ENCODE results near the gene AHDC1. TPM values are rescaled to one million over a fixed set of nuclear protein-coding genes. Genes with fewer than 3 reads are reported as not detected.

Gene AHDC1
- total and polyA plus RNA-seq, 2 donors: 4.2 to 22.6 TPM

DNA sequence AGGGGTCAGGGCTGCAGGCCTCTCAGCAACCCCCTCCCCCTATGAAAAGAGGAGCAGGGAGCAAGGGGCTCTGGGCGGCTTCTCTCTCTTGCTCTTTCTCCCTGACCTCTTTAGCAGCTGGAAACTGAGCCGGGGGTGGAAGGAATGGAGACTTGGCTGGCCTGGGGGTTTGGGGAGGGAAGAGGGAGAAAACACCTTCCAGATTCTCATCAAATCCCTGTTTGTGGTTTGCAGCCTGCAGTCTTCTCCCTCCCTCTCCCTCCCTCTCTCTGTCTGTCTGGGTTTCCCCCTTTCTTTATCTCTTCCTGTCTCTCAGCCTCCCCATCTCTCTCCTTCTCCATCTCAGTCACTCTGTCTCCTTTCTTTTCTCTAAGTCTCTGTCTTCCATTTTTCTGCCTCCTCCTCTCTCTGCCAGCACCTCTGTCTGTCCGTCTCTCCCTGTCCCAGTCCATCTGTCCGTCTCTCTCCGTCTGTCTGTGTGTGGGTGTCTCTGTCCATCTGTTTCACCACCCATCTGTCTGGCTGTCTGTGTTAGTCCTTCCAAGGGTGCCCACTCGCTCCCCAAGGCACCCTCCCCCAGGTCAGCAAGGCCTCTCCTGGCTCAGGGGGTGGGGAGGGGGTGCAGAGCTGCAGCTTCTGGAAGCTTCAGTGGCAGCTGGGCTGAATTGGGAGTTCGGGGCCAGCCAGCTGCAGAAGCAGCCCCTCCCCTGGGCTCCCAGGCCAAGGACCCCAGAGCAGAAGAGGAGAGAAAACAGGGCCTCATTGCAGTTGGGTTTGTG is 6.2 kb downstream of the AHDC1 start:
- H3K27ac ChIP-seq (ENCODE audit: low read depth in 1 of 2, low read length in 1 of 2): peak overlapping the region; percentile 42 to 83
- H3K9me3 ChIP-seq (ENCODE audit: control insufficient read depth in 2 of 2, insufficient read depth in 1 of 2, low read length in 1 of 2): peaks cover 0 to 2% of the 10 kb centered on the region in 2 donors
- DNase-seq (ENCODE audit: low read depth in 6 of 9, low spot score in 9 of 9): peak in 1 of 9 donors; percentile 43
- H3K27me3 ChIP-seq (ENCODE audit: control insufficient read depth in 2 of 2, insufficient read depth in 1 of 2, low read length in 1 of 2): no peaks in the 10 kb centered on the region
- no peak overlapping the region for H3K4me3 ChIP-seq (ENCODE audit: low read length in 2 of 2)
- H3K4me1 ChIP-seq (ENCODE audit: control insufficient read depth in 2 of 2, insufficient read depth in 2 of 2, low read length in 2 of 2): peaks cover 60 to 100% of the 10 kb centered on the region in 2 donors
- H3K36me3 ChIP-seq (ENCODE audit: control insufficient read depth in 2 of 2, insufficient read depth in 2 of 2, low read length in 1 of 2): peaks cover 10 to 18% of the 10 kb centered on the region in 2 donors
- WGBS: 57% methylated on average over 7 of the region's 7 CpGs

DNA sequence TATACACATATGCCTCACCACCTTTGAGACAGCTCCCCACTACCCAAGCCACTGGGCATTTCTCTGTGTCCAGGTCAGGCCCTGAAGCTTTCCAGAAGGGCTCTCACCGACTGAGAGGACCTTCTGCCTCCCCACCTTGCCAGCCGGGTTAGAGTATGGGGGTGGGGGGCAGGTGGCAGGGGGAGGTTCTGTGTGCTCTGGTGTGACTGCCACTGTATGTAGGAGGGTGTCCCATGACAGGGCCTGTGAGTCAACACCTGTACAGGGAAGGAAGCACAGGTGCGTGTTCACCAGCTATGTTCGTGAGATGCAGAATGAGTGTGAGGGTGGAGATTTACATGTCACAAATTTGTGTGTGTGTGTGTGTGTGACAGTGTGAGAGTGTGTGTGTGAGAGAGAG is 7.0 kb downstream of the AHDC1 start:
- peaks cover 0 to 2% of the 10 kb centered on the region in 2 donors for H3K9me3 ChIP-seq (ENCODE audit: control insufficient read depth in 2 of 2, insufficient read depth in 1 of 2, low read length in 1 of 2)
- DNase-seq (ENCODE audit: low read depth in 6 of 9, low spot score in 9 of 9): peak in 1 of 9 donors; percentile 53
- peak overlapping the region in 1 of 2 donors; percentile 83 for H3K27ac ChIP-seq (ENCODE audit: low read depth in 1 of 2, low read length in 1 of 2)
- H3K27me3 ChIP-seq (ENCODE audit: control insufficient read depth in 2 of 2, insufficient read depth in 1 of 2, low read length in 1 of 2): no peaks in the 10 kb centered on the region
- peaks cover 10 to 21% of the 10 kb centered on the region in 2 donors for H3K36me3 ChIP-seq (ENCODE audit: control insufficient read depth in 2 of 2, insufficient read depth in 2 of 2, low read length in 1 of 2)
- H3K4me1 ChIP-seq (ENCODE audit: control insufficient read depth in 2 of 2, insufficient read depth in 2 of 2, low read length in 2 of 2): peaks cover 55 to 100% of the 10 kb centered on the region in 2 donors
- 56% methylated on average over 4 of the region's 4 CpGs for WGBS
- H3K4me3 ChIP-seq (ENCODE audit: low read length in 2 of 2): no peak overlapping the region

DNA sequence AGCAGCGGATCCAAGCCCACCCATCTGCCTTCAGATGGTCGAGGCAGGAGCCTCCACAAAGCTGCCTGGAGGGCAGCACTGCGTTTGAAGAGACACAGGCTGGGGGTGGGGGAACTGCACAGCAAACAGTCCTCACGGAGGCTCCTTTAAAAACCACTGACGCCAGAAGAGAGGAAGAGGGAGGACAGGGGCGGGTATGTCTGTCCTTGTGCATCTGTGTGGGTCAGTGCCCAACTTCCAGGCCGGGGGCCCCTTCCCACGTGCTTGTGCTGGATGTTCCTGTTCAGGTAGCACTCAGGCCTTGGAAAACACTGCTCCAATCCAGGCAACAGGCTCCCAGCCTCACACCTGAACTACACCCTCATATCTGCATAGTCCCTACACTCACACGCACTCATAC is 7.7 kb downstream of the AHDC1 start:
- Histone ChIP-seq H3K36me3 (ENCODE audit: control insufficient read depth in 2 of 2, insufficient read depth in 2 of 2, low read length in 1 of 2) (peaks cover 12 to 23% of the 10 kb centered on the region in 2 donors), H3K4me1 (ENCODE audit: control insufficient read depth in 2 of 2, insufficient read depth in 2 of 2, low read length in 2 of 2) (peaks cover 51 to 97% of the 10 kb centered on the region in 2 donors), H3K4me3 (ENCODE audit: low read length in 2 of 2) (no peak overlapping the region), H3K9me3 (ENCODE audit: control insufficient read depth in 2 of 2, insufficient read depth in 1 of 2, low read length in 1 of 2) (peaks cover 0 to 2% of the 10 kb centered on the region in 2 donors), H3K27ac (ENCODE audit: low read depth in 1 of 2, low read length in 1 of 2) (peak overlapping the region; percentile 3 to 54), H3K27me3 (ENCODE audit: control insufficient read depth in 2 of 2, insufficient read depth in 1 of 2, low read length in 1 of 2) (no peaks in the 10 kb centered on the region)
- 26% methylated on average over 9 of the region's 9 CpGs for WGBS
- DNase-seq (ENCODE audit: low read depth in 6 of 9, low spot score in 9 of 9): no peak

DNA sequence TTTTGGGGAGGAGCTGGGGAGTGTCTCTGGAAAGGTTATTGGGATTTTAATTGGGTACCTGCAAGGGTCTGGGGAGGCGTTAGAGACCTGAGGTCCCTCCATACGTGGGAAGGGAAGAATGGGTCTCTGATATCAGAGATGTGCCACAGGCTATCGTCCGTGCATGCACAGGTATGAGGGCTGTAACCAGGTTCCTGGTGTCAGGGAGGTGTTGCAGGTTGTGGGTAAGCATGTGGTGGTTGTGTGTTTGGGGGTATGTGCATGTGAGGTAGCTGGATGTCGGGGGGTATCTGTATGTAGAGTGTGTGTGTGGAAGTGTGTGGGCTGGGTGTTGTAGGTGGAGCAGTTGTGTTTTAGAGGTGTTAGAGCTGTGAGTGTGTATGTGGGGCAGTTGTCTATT is 8.3 kb downstream of the AHDC1 start:
- Histone ChIP-seq H3K9me3 (ENCODE audit: control insufficient read depth in 2 of 2, insufficient read depth in 1 of 2, low read length in 1 of 2) (peaks cover 0 to 2% of the 10 kb centered on the region in 2 donors), H3K36me3 (ENCODE audit: control insufficient read depth in 2 of 2, insufficient read depth in 2 of 2, low read length in 1 of 2) (peaks cover 14 to 24% of the 10 kb centered on the region in 2 donors), H3K4me3 (ENCODE audit: low read length in 2 of 2) (no peak overlapping the region), H3K4me1 (ENCODE audit: control insufficient read depth in 2 of 2, insufficient read depth in 2 of 2, low read length in 2 of 2) (peaks cover 50 to 97% of the 10 kb centered on the region in 2 donors), H3K27me3 (ENCODE audit: control insufficient read depth in 2 of 2, insufficient read depth in 1 of 2, low read length in 1 of 2) (no peaks in the 10 kb centered on the region), H3K27ac (ENCODE audit: low read depth in 1 of 2, low read length in 1 of 2) (no peak overlapping the region)
- 29% methylated on average over 5 of the region's 5 CpGs for WGBS
- peak in 1 of 9 donors; percentile 24 for DNase-seq (ENCODE audit: low read depth in 6 of 9, low spot score in 9 of 9)

DNA sequence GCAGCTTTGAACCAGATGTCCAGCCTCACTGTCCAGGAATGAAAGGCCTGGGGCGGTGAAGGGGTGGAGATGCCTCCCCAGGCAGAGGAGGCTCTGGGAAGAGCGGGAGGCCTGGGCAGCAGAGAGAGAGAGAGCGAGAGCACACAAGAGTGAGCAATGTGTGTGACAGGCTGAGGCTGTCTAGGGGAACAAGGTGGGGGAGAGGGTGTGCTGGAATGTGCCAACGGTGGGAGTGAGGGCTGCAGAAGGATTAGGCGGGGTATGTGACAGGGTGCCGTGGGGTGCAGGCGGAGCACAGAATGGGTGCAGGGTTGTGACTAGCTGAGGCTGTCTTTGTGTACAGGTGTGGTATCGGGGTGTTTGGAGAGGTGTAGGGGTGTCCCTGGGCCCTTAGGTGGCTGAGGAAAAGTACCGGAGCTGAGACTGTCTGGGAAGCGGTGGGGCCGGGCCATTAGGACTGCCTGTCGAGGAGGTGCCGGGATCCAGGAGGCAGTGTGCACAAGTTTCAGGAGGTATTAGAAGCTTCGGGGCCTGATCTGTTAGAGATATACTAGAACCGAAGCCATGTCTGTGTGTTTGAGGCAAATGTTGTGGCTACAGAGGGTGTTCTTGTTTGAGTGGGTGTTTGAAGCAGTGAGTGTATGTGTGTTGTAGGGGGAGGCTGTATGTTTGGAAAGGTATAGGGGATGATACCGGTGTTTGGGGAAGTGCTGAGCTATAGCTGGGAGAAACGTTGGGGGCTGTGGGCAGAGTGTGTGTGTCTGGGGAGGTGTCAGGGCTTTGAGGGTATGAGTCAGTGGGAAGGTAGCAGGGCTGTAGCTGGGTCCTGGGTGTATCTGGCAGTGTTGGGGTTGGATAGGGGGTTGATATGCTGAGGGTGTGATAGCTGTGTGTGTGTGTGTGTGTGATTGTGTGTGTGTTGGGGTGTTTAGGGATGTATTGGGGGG is 9.1 kb downstream of the AHDC1 start:
- DNase-seq (ENCODE audit: low read depth in 6 of 9, low spot score in 9 of 9): peak in 1 of 9 donors; percentile 34
- Histone ChIP-seq H3K27me3 (ENCODE audit: control insufficient read depth in 2 of 2, insufficient read depth in 1 of 2, low read length in 1 of 2) (no peaks in the 10 kb centered on the region), H3K4me1 (ENCODE audit: control insufficient read depth in 2 of 2, insufficient read depth in 2 of 2, low read length in 2 of 2) (peaks cover 43 to 97% of the 10 kb centered on the region in 2 donors), H3K9me3 (ENCODE audit: control insufficient read depth in 2 of 2, insufficient read depth in 1 of 2, low read length in 1 of 2) (peaks cover 0 to 2% of the 10 kb centered on the region in 2 donors), H3K4me3 (ENCODE audit: low read length in 2 of 2) (no peak overlapping the region), H3K36me3 (ENCODE audit: control insufficient read depth in 2 of 2, insufficient read depth in 2 of 2, low read length in 1 of 2) (peaks cover 22 to 32% of the 10 kb centered on the region in 2 donors), H3K27ac (ENCODE audit: low read depth in 1 of 2, low read length in 1 of 2) (no peak overlapping the region)
- 80% methylated on average over 17 of the region's 17 CpGs for WGBS

DNA sequence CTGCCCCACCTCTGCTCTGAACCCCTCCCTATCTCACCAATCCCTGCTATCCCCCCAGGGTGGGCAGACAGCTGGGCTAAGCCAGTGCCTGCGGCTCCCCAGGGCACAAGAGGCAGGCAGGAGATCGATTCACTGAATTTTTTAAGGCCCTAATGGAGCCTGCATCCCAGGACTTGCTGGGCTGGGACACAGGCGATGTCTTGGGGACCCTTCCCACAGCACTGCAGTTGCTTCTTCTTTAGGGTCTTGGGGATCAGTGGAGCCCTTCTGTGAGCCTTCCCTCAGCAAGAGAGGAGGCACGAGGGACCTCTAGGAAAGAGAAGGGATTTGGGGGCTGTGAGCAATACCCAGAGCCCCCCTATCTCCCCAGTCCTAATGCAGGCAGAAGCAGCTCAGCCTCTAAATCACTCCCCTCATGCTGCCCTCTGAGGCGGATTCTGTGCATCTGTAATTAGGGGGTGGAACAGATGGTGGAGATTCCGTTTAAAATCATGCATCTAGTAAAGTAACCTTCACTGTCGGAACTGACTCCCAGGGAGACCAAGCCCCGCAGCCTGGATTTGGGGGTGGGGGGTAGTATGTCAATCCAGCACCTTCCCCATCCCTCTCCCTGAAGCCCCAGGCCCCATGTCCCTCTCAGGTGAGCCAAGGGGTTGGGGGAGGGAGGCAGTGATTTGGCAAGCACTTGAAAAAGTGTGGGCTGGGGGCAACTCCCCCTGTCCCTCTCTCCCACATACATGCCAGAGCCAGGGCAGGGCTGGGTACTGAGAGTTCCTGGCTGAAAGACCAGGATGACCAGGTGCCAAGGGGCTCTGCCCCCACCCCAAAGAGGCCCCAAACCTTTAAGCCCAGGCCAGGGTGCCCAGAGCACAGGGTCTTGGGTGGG is 10.0 kb downstream of the AHDC1 start:
- DNase-seq (ENCODE audit: low read depth in 6 of 9, low spot score in 9 of 9): no peak
- Histone ChIP-seq H3K4me3 (ENCODE audit: low read length in 2 of 2) (no peak overlapping the region), H3K36me3 (ENCODE audit: control insufficient read depth in 2 of 2, insufficient read depth in 2 of 2, low read length in 1 of 2) (peaks cover 28 to 40% of the 10 kb centered on the region in 2 donors), H3K27ac (ENCODE audit: low read depth in 1 of 2, low read length in 1 of 2) (no peak overlapping the region), H3K4me1 (ENCODE audit: control insufficient read depth in 2 of 2, insufficient read depth in 2 of 2, low read length in 2 of 2) (peaks cover 34 to 92% of the 10 kb centered on the region in 2 donors), H3K9me3 (ENCODE audit: control insufficient read depth in 2 of 2, insufficient read depth in 1 of 2, low read length in 1 of 2) (peaks cover 0 to 2% of the 10 kb centered on the region in 2 donors), H3K27me3 (ENCODE audit: control insufficient read depth in 2 of 2, insufficient read depth in 1 of 2, low read length in 1 of 2) (no peaks in the 10 kb centered on the region)
- WGBS: 94% methylated on average over 8 of the region's 8 CpGs

DNA sequence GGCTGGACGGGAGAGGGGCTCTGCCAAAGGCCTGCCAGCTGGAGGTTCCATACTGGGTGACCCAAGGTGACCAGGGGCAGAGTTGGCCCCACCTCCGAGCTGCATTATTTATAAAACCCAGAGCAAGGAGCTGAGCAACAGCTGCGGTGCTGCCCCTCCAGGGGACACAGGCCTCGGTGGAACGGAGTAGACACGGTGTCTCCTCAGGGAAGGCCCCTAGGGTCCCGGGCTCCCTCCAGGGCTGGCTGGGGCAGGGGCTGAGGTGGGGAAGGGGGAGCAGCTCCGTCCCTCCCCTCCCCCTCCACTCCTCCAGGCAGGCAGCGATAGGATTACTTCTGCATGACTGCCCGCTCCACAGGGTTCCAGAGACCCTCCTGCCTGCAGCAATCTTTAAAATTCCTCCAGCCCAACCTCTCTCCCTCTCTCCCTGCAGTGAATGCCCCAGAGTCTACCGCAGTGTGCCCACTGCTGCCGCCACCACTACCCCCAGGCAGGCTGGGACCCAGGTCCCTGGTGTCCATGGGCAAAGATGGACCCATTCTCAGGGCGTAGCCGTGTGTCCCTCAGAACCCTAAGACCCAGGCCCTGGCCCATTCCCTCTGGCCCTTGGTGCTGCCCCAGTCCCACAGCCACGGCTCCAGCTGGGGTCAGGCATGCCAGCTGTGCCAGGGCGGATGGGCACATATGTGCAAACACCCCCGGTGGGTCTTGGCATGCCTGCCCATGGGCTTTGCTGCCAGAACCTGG is 10.8 kb downstream of the AHDC1 start:
- no peak overlapping the region for H3K4me3 ChIP-seq (ENCODE audit: low read length in 2 of 2)
- H3K27me3 ChIP-seq (ENCODE audit: control insufficient read depth in 2 of 2, insufficient read depth in 1 of 2, low read length in 1 of 2): no peaks in the 10 kb centered on the region
- H3K27ac ChIP-seq (ENCODE audit: low read depth in 1 of 2, low read length in 1 of 2): no peak overlapping the region
- DNase-seq (ENCODE audit: low read depth in 6 of 9, low spot score in 9 of 9): no peak
- H3K36me3 ChIP-seq (ENCODE audit: control insufficient read depth in 2 of 2, insufficient read depth in 2 of 2, low read length in 1 of 2): peaks cover 35 to 45% of the 10 kb centered on the region in 2 donors
- 97% methylated on average over 17 of the region's 17 CpGs for WGBS
- H3K4me1 ChIP-seq (ENCODE audit: control insufficient read depth in 2 of 2, insufficient read depth in 2 of 2, low read length in 2 of 2): peaks cover 26 to 87% of the 10 kb centered on the region in 2 donors
- H3K9me3 ChIP-seq (ENCODE audit: control insufficient read depth in 2 of 2, insufficient read depth in 1 of 2, low read length in 1 of 2): no peaks in the 10 kb centered on the region
